Adrenal gland (tissue), 12 donors: ENCODE results near the gene TMEM63B. TPM values are rescaled to one million over a fixed set of nuclear protein-coding genes. Genes with fewer than 3 reads are reported as not detected.

Experiments used
- DNase-seq, 7 donors: peaks; one replicate each; pipeline ENCODE4 v3.0.0-alpha.2; 2019 to 2020
- H3K27ac ChIP-seq, 5 donors: fragments of 200-600 bp; sonication (generic) in 4 of 5; 1 replicate in 3 of 5; 2 replicates in 2 of 5; pipeline versions ENCODE4 v1.5.1 to v1.8.0; 2016 to 2020; ENCODE audit warnings: mild to moderate bottlenecking in 1 of 5
- H3K27me3 ChIP-seq: fragments of 200-600 bp; 2 replicates; pipeline ENCODE4 v1.8.0; 2021
- H3K36me3 ChIP-seq, 2 donors: fragments of 200-600 bp; replicated peaks in 1 of 2; 1 replicate in 1 of 2; 2 replicates in 1 of 2; pipeline versions ENCODE4 v1.5.1 to v1.8.0; 2018 to 2022
- H3K4me1 ChIP-seq, 2 donors: fragments of 200-600 bp; replicated peaks in 1 of 2; 1 replicate in 1 of 2; 2 replicates in 1 of 2; pipeline versions ENCODE4 v1.5.1 to v1.8.0; 2018 to 2021
- H3K4me3 ChIP-seq, 4 donors: fragments of 200-600 bp; sonication (generic) in 3 of 4; one replicate each; pipeline ENCODE4 v1.5.1; 2016 to 2018
- H3K9me3 ChIP-seq, 3 donors: fragments of 200-600 bp; sonication (generic) in 1 of 3; replicated peaks in 1 of 3; 1 replicate in 2 of 3; 2 replicates in 1 of 3; pipeline versions ENCODE4 v1.5.1 to v1.8.0; 2016 to 2021
- POLR2A ChIP-seq, 2 donors: fragments of 450-650 bp; IDR thresholded peaks; one replicate each; pipeline ENCODE4 v1.6.1; 2017; ENCODE audit warnings: antibody characterized with exemption in 2 of 2, mild to moderate bottlenecking in 2 of 2, moderate library complexity in 1 of 2
- WGBS, 4 donors: extraction: QIAGEN DNeasy Blood & Tissue Kit in 2 of 4; methylation state at CpG; one replicate each; pipeline versions ENCODE4 v1.1.5 to v1.1.7; 2013 to 2017; 5-methylcytosine and 5-hydroxymethylcytosine counted together
- intact Hi-C, 2 donors: fragments of 100-400 bp; cut with DNase I; formaldehyde crosslinking; loops; one replicate each; pipeline versions ENCODE4 v1.14.1 to v1.15.0; 2022 to 2023
- polyA plus RNA-seq, 3 donors: library from polyadenylated mRNA; stranded (reverse); fragments of 200-250 nt in 2 of 3; fragments of 350-450 nt in 1 of 3; fragmentation: Illumina TruSeq in 1 of 3; extraction: RNeasy Lipid Tissue Mini Kit (QIAGEN cat#74804) in 1 of 3; gene quantifications; one replicate each; pipeline ENCODE4 v1.2.3, GENCODE V29; 2013 to 2014
- total RNA-seq, 9 donors: library from RNA; depleted of rRNA in 4 of 9; stranded (reverse); fragments of >200 nt in 4 of 9; fragments of 120-200 nt in 1 of 9; fragmentation: NEBNext Ultra II Directional in 1 of 9; extraction: Animal tissue kit (Norgen Biotek cat#: 25700) in 1 of 9; gene quantifications; one replicate each; pipeline versions ENCODE4 v1.1.0 to v1.2.4, GENCODE V29; 2013 to 2023
- TF ChIP-seq, protein P1 (sequence below), 6 experiments: fragments of 450-650 bp in 4 of 6; fragments of 200-600 bp in 2 of 6; sonication (generic) in 1 of 6; IDR thresholded peaks; 1 replicate in 5 of 6; 2 replicates in 1 of 6; pipeline versions ENCODE4 v1.5.1 to v1.8.0; 2016 to 2021; ENCODE audit warnings: antibody characterized with exemption in 6 of 6, mild to moderate bottlenecking in 2 of 6, moderate library complexity in 1 of 6
- donor health status: healthy with polysubstance abuse.
- donor health status: Bipolar disorder and iron deficiency.
- donor health status: DM: yes; HTN: yes; CAD: no.
- donor health status: DM: no; HTN: no; CAD: no.
- donor health status: DM: no; HTN: no; CAD: no.
- donor health status: DM: yes; HTN: yes; CAD: no.

TMEM63B gene
- total and polyA plus RNA-seq, 12 donors, result 18.1 to 51.7 (median 36.4) TPM

DNA sequence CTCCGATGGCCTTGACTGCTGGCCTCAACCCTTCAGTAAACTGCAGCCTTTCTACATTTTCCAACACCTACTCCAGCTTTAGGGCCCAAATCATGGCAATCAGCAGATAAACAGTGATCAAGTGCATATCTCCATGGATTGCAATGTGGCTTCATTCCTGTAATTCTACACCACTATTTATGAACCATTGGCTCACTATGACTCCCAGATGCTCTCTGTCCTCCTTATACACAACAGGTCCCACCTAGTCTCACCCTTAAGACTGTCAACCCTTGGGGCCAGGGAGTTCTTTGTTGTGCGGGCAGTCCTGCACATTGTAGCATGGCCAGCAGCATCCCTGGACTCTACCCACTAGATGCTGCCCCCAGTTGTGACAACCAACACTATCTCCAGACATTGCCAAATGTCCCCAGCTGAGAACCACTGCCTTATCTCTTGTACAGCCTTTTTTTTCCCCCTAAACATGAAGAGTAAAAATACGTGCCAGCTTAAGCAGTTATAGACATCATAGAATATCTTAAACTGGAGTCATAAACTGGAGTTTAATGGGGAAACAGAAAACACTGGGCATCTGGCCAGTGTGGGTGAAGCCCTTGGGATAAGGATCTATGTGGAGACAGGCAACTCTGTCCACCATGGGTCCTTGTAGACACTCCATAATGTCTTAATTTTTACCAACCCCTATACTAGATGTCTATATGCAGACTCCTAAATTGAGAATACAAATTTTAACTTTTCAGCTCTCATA, 21.2 kb upstream of the TMEM63B start:
- Histone ChIP-seq H3K4me1 (peaks cover 5 to 38% of the 10 kb centered on the region in 2 donors), H3K9me3 (no peaks in the 10 kb centered on the region), H3K36me3 (peaks cover 0 to 19% of the 10 kb centered on the region in 2 donors), H3K27ac (no peak overlapping the region), H3K27me3 (no peaks in the 10 kb centered on the region), H3K4me3 (no peak overlapping the region)
- intact Hi-C loops, result loop anchor here in 1 of 2 donors (10.0 kb wide), 2 partner anchors 129 to 229 kb away; no protein-coding TSS in a partner anchor
- TF ChIP-seq, protein P1, sequence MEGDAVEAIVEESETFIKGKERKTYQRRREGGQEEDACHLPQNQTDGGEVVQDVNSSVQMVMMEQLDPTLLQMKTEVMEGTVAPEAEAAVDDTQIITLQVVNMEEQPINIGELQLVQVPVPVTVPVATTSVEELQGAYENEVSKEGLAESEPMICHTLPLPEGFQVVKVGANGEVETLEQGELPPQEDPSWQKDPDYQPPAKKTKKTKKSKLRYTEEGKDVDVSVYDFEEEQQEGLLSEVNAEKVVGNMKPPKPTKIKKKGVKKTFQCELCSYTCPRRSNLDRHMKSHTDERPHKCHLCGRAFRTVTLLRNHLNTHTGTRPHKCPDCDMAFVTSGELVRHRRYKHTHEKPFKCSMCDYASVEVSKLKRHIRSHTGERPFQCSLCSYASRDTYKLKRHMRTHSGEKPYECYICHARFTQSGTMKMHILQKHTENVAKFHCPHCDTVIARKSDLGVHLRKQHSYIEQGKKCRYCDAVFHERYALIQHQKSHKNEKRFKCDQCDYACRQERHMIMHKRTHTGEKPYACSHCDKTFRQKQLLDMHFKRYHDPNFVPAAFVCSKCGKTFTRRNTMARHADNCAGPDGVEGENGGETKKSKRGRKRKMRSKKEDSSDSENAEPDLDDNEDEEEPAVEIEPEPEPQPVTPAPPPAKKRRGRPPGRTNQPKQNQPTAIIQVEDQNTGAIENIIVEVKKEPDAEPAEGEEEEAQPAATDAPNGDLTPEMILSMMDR (IDR thresholded peaks at IDR 0.05), result no peak
- TF ChIP-seq POLR2A (IDR thresholded peaks at IDR 0.05), result no peak
- WGBS, 4 donors, result 83 to 94% (median 90%) methylated on average over 3 of the region's 3 CpGs
- DNase-seq, result no peak

DNA sequence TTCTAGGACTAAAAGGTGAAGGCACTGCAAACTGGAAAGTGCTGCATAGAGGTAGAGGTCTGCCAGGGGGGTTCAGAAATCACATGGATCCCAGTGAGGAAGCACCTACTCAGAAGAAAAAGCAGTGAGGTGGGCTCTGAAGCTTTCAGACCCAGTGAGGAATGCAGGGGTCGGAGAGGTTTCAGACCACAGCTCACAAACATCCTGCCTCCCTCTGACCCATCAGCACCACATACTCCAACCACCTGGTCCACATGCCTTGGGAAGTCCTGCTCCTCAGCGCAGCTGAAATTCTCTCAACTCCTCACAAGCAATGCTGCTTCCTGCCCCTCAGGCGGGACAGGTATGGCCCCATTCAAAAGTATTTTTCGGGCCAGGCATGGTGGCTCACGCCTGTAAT, 20.3 kb upstream of the TMEM63B start:
- Histone ChIP-seq H3K9me3 (no peaks in the 10 kb centered on the region), H3K4me3 (no peak overlapping the region), H3K27ac (no peak overlapping the region), H3K36me3 (peaks cover 0 to 28% of the 10 kb centered on the region in 2 donors), H3K27me3 (no peaks in the 10 kb centered on the region), H3K4me1 (peaks cover 5 to 38% of the 10 kb centered on the region in 2 donors)
- intact Hi-C loops, result loop anchor here in 1 of 2 donors (10.0 kb wide), 2 partner anchors 128 to 228 kb away; no protein-coding TSS in a partner anchor
- TF ChIP-seq POLR2A (IDR thresholded peaks at IDR 0.05), result no peak
- TF ChIP-seq, protein P1 (IDR thresholded peaks at IDR 0.05), result no peak
- WGBS, 4 donors, result 95 to 100% (median 97%) methylated on average over 5 of the region's 5 CpGs
- no peak for DNase-seq

DNA sequence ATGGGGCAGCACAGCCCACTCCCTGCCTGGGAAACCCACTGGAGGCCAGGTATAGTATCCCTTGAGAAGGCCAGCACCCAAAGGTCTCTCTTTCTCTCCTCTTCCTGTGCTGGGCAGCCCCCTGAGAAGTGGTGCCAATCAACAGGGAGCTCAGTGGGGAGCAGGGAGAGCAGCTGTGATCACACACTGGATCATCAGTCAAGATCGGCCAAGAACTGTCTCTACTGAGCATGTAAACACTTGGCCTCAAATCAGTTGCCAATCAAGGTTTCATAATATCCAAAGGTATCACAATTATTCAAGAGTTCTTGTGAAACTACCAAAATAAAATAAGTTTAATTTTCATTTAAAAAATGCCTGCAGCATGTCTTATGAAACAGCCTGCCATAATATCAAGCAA, 18.9 kb upstream of the TMEM63B start:
- WGBS, 4 donors, result 0 to 86% (median 81%) methylated on average over 1 of the region's 1 CpG
- H3K36me3 ChIP-seq, result peaks cover 0 to 42% of the 10 kb centered on the region in 2 donors

DNA sequence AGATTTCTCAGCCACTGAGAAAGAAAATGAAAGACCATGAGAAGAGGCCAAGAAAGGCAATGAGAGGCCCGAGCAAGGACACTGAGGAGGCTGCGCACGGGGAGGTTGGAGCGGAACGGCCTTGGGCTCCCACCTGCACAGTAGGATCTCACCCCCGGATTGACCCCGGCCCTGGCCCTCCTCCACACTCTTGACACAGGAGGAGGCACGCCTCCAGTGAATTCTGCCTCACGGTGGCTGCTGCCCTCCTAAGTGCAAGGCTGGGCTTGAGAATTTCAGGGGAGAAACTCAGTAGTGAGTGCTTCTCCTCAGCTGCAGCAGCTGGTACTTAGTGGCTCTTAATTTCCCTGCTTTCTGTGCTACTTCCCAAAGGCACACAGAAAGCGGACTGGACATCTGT, 18.1 kb upstream of the TMEM63B start:
- WGBS, 4 donors, result 66 to 72% (median 68%) methylated on average over 9 to 10 of the region's 10 CpGs
- H3K4me3 ChIP-seq, result no peak overlapping the region
- H3K4me1 ChIP-seq, result peaks cover 5 to 38% of the 10 kb centered on the region in 2 donors
- no peak for DNase-seq
- H3K27me3 ChIP-seq, result no peaks in the 10 kb centered on the region
- no peaks in the 10 kb centered on the region for H3K9me3 ChIP-seq
- peaks cover 0 to 45% of the 10 kb centered on the region in 2 donors for H3K36me3 ChIP-seq
- intact Hi-C loops, result loop anchor here in 1 of 2 donors (10.0 kb wide), 2 partner anchors 126 to 226 kb away; no protein-coding TSS in a partner anchor
- peak overlapping the region in 1 of 5 donors; percentile 73 for H3K27ac ChIP-seq
- TF ChIP-seq POLR2A (IDR thresholded peaks at IDR 0.05), result no peak
- TF ChIP-seq, protein P1 (IDR thresholded peaks at IDR 0.05), result no peak

More for the DNA sequence above, 18.9 kb upstream of the TMEM63B start:
- no peaks in the 10 kb centered on the region for H3K9me3 ChIP-seq
- DNase-seq, result no peak
- no peak overlapping the region for H3K4me3 ChIP-seq
- no peaks in the 10 kb centered on the region for H3K27me3 ChIP-seq
- H3K4me1 ChIP-seq, result peaks cover 5 to 38% of the 10 kb centered on the region in 2 donors
- intact Hi-C loops, result loop anchor here in 1 of 2 donors (10.0 kb wide), 2 partner anchors 126 to 226 kb away; no protein-coding TSS in a partner anchor
- TF ChIP-seq POLR2A (IDR thresholded peaks at IDR 0.05), result no peak
- TF ChIP-seq, protein P1 (IDR thresholded peaks at IDR 0.05), result no peak
- H3K27ac ChIP-seq, result peak overlapping the region in 1 of 5 donors; percentile 73
